Upper lobe of left lung (tissue), 6 donors: ENCODE data around the gene MAP4K2. TPM values are rescaled to one million over a fixed set of nuclear protein-coding genes. Genes with fewer than 3 reads are reported as not detected.

Experiments
- ATAC-seq, 2 donors: fragments of 200-7000 bp; cut with Tn5 transposase; one replicate each; pipeline ENCODE4 v1.9.1; 2022; ENCODE audit warnings: mild to moderate bottlenecking in 2 of 2, moderate library complexity in 2 of 2; ENCODE audit not compliant: low FRiP score in 2 of 2
- DNase-seq, 2 donors: peaks; one replicate each; pipeline ENCODE4 v3.0.0-alpha.2; 2019 to 2020
- H3K27ac ChIP-seq, 4 donors: fragments of 200-600 bp; sonication (generic); one replicate each; pipeline ENCODE4 v1.5.1; 2016 to 2019
- H3K27me3 ChIP-seq, 4 donors: fragments of 200-600 bp; sonication (generic); one replicate each; pipeline ENCODE4 v1.5.1; 2017 to 2019
- H3K36me3 ChIP-seq, 4 donors: fragments of 200-600 bp; sonication (generic); one replicate each; pipeline ENCODE4 v1.5.1; 2016 to 2019
- H3K4me1 ChIP-seq, 4 donors: fragments of 200-600 bp; sonication (generic); one replicate each; pipeline ENCODE4 v1.5.1; 2018 to 2019
- H3K4me3 ChIP-seq, 4 donors: fragments of 200-600 bp; sonication (generic); one replicate each; pipeline ENCODE4 v1.5.1; 2017 to 2019; ENCODE audit warnings: mild to moderate bottlenecking in 2 of 4, moderate library complexity in 1 of 4
- H3K9me3 ChIP-seq, 4 donors: fragments of 200-600 bp; sonication (generic); one replicate each; pipeline ENCODE4 v1.5.1; 2018 to 2019
- EP300 ChIP-seq, 4 donors: sonication (generic); formaldehyde crosslinking; IDR thresholded peaks; one replicate each; pipeline ENCODE4 v1.5.1; 2017; ENCODE audit warnings: antibody characterized with exemption in 4 of 4, control low read depth in 2 of 4
- POLR2A ChIP-seq, 4 donors: fragments of 450-650 bp; IDR thresholded peaks; one replicate each; pipeline ENCODE4 v1.5.1; 2016 to 2017; ENCODE audit warnings: antibody characterized with exemption in 4 of 4, mild to moderate bottlenecking in 2 of 4
- POLR2AphosphoS5 ChIP-seq, 2 donors: sonication (generic); formaldehyde crosslinking; IDR thresholded peaks; one replicate each; pipeline ENCODE4 v1.5.1; 2017; ENCODE audit warnings: antibody characterized with exemption in 2 of 2
- WGBS, 2 donors: methylation state at CpG; one replicate each; pipeline ENCODE4 v1.1.5; 2017 to 2018; 5-methylcytosine and 5-hydroxymethylcytosine counted together
- total RNA-seq, 6 donors: library from RNA; depleted of rRNA in 4 of 6; stranded (reverse); fragments of >200 nt in 4 of 6; gene quantifications; one replicate each; pipeline versions ENCODE4 v1.1.0 to v1.2.1, GENCODE V29; 2016 to 2021
- TF ChIP-seq, protein P1 (sequence below), 6 experiments: fragments of 450-650 bp in 4 of 6; fragments of 200-600 bp in 2 of 6; sonication (generic) in 2 of 6; IDR thresholded peaks; one replicate each; pipeline ENCODE4 v1.5.1; 2016 to 2019; ENCODE audit warnings: antibody characterized with exemption in 6 of 6
- donor health status: DM: no; HTN: no; CAD: no; lungs with moderate emphysema.
- donor health status: DM: no; HTN: yes; CAD: no; lungs with severe emphysema.

Gene MAP4K2
- total RNA-seq, 6 donors from 2014 or later = 19.0 to 84.7 (median 29.2) TPM

DNA sequence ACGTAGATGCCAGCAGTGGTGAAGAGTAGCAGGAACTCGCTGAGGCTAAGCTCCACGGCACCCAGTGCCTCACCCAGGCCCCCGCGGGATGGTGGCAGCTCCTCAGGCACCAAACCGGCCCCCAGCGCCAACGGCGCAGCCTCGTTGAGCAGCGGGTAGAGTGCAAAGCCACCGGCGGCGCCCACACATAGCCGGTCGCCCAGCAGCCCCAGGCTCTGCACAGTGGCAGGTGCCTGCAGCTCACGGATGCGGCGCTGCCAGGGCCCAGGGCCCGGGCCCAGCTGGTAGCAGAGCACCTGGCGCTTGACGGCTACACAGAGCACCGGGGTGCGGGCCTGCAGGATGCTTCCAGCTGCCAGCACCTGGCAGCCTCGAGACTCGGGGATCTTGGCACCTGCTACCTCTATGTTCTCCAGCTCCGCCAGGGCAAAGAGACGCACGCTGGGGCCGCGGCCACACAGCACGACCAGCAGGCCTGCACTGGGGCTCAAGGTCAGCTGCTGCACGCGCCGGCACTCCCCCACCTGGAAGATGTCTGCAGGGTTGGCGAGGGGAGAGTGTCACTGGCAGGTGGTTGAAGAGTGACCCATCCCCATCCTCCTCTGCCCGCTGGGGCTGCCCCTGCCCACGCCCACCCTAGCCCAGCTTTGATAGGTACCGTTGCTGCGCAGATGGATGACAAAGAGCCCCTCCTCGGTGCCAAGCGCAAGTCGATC, 26.7 kb upstream of the MAP4K2 start:
- DNase-seq = peak in 1 of 2 donors; percentile 81
- no peak for TF ChIP-seq POLR2A (IDR thresholded peaks at IDR 0.05)
- TF ChIP-seq, protein P1, sequence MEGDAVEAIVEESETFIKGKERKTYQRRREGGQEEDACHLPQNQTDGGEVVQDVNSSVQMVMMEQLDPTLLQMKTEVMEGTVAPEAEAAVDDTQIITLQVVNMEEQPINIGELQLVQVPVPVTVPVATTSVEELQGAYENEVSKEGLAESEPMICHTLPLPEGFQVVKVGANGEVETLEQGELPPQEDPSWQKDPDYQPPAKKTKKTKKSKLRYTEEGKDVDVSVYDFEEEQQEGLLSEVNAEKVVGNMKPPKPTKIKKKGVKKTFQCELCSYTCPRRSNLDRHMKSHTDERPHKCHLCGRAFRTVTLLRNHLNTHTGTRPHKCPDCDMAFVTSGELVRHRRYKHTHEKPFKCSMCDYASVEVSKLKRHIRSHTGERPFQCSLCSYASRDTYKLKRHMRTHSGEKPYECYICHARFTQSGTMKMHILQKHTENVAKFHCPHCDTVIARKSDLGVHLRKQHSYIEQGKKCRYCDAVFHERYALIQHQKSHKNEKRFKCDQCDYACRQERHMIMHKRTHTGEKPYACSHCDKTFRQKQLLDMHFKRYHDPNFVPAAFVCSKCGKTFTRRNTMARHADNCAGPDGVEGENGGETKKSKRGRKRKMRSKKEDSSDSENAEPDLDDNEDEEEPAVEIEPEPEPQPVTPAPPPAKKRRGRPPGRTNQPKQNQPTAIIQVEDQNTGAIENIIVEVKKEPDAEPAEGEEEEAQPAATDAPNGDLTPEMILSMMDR (IDR thresholded peaks at IDR 0.05) = no peak
- no peak for TF ChIP-seq POLR2AphosphoS5 (IDR thresholded peaks at IDR 0.05)
- TF ChIP-seq EP300 (IDR thresholded peaks at IDR 0.05) = no peak
- peaks cover 2 to 62% (median 31%) of the 10 kb centered on the region in 4 donors for H3K36me3 ChIP-seq
- 91 to 94% methylated on average over 18 to 41 of the region's 43 CpGs for WGBS, 2 donors
- no peaks in the 10 kb centered on the region for H3K4me1 ChIP-seq
- H3K9me3 ChIP-seq = no peaks in the 10 kb centered on the region
- H3K27ac ChIP-seq = no peak overlapping the region
- no peak overlapping the region for H3K4me3 ChIP-seq
- no peaks in the 10 kb centered on the region for H3K27me3 ChIP-seq
- ATAC-seq = no peak

DNA sequence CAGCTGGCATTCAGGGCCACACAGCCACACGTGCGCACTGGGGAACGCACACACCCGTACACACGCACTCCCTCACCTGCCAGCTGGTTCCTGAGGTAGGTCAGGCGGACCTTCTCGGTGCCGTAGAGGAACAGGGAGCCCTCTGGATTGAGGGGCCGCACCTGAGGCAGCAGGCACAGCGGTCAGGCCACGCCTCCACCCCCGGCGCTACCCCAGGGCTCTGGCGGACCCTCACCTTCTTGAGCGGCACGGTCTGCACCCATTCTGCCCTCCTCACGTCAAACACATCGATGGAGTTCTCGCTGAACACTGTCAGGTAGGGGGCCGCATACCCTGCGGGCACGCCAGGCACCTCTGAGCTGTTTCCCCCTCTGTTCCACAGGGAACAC, 24.4 kb upstream of the MAP4K2 start:
- H3K36me3 ChIP-seq = peaks cover 2 to 39% (median 23%) of the 10 kb centered on the region in 4 donors

DNA sequence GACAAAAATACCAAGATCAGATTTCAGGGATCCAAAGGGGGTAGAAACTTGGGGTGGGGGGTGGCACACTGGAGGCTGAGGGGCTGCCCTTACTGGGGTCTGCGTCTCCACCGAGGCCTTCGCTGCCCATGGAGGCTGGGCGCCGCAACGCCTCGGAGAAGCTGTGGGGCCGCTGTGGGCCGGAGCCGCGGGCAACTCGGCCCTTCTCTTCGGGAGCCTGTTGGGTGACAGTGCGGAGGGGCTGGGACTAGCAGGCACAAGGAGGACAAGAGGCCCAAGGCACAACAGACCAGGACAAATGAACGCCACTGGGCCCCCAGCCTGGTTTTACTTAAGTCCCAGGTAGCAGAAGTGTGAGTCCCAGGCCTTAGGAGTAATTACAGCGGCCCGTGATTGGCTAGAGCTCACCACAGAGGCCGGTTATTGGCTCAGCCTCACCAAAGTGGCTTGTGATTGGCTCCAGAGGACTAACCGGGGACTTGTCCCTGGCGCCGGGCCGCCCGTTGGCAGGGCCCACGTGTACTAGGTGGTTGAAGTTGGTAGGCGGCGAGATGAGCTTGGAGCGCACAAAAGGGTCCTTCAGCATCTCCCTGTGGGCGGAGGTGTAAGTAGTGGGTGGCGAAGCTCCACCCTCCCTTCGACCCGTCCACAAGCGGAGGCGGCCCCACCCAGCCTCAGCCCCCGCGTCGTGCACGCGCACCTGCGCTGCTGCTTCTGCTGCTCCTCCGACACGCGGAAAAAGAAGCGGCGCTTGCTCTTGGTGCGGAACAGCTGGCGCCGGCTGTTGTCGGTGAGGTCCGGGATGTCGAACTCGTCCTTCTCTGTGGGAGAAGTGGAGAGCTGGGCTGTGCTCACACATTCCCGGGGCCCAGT, 23.8 kb upstream of the MAP4K2 start:
- no peaks in the 10 kb centered on the region for H3K4me1 ChIP-seq
- peaks cover 2 to 33% (median 21%) of the 10 kb centered on the region in 4 donors for H3K36me3 ChIP-seq
- H3K27ac ChIP-seq = no peak overlapping the region
- H3K4me3 ChIP-seq = no peak overlapping the region
- H3K9me3 ChIP-seq = no peaks in the 10 kb centered on the region
- TF ChIP-seq POLR2A (IDR thresholded peaks at IDR 0.05) = no peak
- TF ChIP-seq, protein P1 (IDR thresholded peaks at IDR 0.05) = no peak
- TF ChIP-seq POLR2AphosphoS5 (IDR thresholded peaks at IDR 0.05) = no peak
- TF ChIP-seq EP300 (IDR thresholded peaks at IDR 0.05) = no peak
- DNase-seq (peak in 1 of 2 donors; percentile 83), ATAC-seq (no peak)
- H3K27me3 ChIP-seq = no peaks in the 10 kb centered on the region
- 93% methylated on average over 51 to 52 of the region's 52 CpGs for WGBS, 2 donors

More for the DNA sequence above, 24.4 kb upstream of the MAP4K2 start:
- no peaks in the 10 kb centered on the region for H3K4me1 ChIP-seq
- no peaks in the 10 kb centered on the region for H3K27me3 ChIP-seq
- no peak overlapping the region for H3K27ac ChIP-seq
- no peak for ATAC-seq
- TF ChIP-seq, protein P1 (IDR thresholded peaks at IDR 0.05) = no peak
- TF ChIP-seq POLR2AphosphoS5 (IDR thresholded peaks at IDR 0.05) = no peak
- no peak for TF ChIP-seq EP300 (IDR thresholded peaks at IDR 0.05)
- TF ChIP-seq POLR2A (IDR thresholded peaks at IDR 0.05) = no peak
- DNase-seq = peak in 1 of 2 donors; percentile 69
- no peak overlapping the region for H3K4me3 ChIP-seq
- WGBS, 2 donors = 96% methylated on average over 12 to 22 of the region's 22 CpGs
- no peaks in the 10 kb centered on the region for H3K9me3 ChIP-seq

DNA sequence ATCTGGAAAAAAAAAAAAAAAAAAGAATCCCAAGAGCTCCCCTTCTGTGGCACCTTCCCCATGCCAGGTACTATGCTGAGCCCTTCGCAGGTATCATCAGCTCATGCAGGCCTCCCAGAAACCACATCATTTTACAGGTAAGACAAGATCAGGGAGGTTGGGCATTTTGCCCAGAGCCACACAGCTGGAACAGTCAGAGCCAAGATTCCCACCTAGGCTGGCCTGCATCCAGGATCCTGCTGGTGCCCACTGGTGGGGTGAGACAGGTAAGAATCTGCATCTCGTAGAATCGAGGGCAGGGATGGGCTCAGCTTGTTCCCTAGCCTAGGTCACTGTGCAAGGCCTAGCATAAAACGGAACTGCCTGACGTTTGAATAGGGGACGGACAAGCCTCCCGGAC, 23.0 kb upstream of the MAP4K2 start:
- no peak overlapping the region for H3K4me3 ChIP-seq
- no peaks in the 10 kb centered on the region for H3K4me1 ChIP-seq
- ATAC-seq (no peak), DNase-seq (no peak)
- no peaks in the 10 kb centered on the region for H3K9me3 ChIP-seq
- 93 to 97% methylated on average over 7 of the region's 7 CpGs for WGBS, 2 donors
- H3K27me3 ChIP-seq = no peaks in the 10 kb centered on the region
- H3K27ac ChIP-seq = no peak overlapping the region
- peaks cover 2 to 25% (median 17%) of the 10 kb centered on the region in 4 donors for H3K36me3 ChIP-seq
- TF ChIP-seq POLR2A (IDR thresholded peaks at IDR 0.05) (no peak), POLR2AphosphoS5 (IDR thresholded peaks at IDR 0.05) (no peak), EP300 (IDR thresholded peaks at IDR 0.05) (no peak)
- TF ChIP-seq, protein P1 (IDR thresholded peaks at IDR 0.05) = no peak
